GM13977 (cell line): ENCODE measurements around the gene SYNRG.

Experiments used
- DNase-seq: peaks from one replicate; pipeline ENCODE4 v3.0.0; 2012; ENCODE audit warnings: low spot score
- in situ Hi-C: fragments of 300-500 bp; cut with MboI; formaldehyde crosslinking; loops from one replicate; pipeline ENCODE4 v1.12.0; 2022; ENCODE audit warnings: low sequenced_read_pairs, low pct_unique_long_range_greater_than_20kb, mixed read lengths, inconsistent platforms; ENCODE audit not compliant: unreplicated experiment
- TF ChIP-seq, protein P1 (sequence below): IDR thresholded peaks from 2 replicates; pipeline ENCODE4 v1.5.1; 2012; ENCODE audit warnings: mild to moderate bottlenecking, control low read depth; ENCODE audit not compliant: insufficient read depth; ENCODE audit errors: extremely low read depth, missing control alignments

The SYNRG gene

DNA sequence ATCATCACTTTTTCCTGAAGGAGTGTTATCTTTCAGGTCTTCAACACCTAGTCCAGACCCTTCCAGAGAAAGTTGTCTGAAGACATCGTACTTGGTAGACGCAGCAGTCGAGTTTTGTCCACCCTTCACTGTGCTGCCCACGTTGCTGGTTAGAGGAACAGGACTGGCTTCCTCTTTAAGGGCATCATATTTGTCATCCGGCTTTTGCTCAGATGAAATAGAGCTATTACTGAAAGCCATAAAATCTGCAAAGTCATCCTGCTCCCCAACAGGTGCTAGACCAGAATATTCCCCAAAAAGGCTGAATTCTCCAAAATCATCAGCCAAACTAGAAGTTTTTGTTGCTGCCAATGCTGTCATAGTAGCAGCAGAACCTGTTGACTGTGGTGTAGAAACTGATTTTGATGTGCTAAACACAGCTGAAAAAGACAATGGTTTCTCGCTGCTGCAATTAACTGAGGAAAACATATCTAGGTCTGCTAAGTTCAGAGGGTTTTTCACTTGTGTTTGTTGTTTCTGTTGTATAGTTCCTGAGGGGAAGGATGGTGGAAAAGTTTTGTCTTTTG lies 55.7 kb downstream of the SYNRG start:
- DNase-seq, result no peak
- in situ Hi-C loops, result no loop called here
- TF ChIP-seq, protein P1, sequence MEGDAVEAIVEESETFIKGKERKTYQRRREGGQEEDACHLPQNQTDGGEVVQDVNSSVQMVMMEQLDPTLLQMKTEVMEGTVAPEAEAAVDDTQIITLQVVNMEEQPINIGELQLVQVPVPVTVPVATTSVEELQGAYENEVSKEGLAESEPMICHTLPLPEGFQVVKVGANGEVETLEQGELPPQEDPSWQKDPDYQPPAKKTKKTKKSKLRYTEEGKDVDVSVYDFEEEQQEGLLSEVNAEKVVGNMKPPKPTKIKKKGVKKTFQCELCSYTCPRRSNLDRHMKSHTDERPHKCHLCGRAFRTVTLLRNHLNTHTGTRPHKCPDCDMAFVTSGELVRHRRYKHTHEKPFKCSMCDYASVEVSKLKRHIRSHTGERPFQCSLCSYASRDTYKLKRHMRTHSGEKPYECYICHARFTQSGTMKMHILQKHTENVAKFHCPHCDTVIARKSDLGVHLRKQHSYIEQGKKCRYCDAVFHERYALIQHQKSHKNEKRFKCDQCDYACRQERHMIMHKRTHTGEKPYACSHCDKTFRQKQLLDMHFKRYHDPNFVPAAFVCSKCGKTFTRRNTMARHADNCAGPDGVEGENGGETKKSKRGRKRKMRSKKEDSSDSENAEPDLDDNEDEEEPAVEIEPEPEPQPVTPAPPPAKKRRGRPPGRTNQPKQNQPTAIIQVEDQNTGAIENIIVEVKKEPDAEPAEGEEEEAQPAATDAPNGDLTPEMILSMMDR, result no peak

DNA sequence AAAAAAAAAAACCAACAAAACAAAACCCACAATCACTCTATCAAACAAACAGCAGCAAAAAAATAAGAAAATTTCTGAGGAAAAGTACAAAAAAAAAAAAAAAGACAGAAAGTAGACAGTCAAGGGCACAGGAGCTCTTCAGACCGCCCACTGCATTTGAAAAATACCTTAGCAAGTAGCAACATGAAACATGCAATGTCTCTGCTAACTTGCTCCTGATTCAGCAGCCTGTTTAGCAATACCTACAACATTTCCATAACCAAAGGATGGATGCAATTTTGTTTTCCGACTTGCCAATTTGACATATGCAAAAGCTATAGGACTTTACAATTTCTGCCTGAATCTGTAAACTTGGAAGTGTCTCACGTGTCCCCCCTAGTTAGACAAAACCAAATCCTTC lies 57.4 kb downstream of the SYNRG start:
- TF ChIP-seq, protein P1, result no peak
- no peak for DNase-seq
- in situ Hi-C loops, result no loop called here

DNA sequence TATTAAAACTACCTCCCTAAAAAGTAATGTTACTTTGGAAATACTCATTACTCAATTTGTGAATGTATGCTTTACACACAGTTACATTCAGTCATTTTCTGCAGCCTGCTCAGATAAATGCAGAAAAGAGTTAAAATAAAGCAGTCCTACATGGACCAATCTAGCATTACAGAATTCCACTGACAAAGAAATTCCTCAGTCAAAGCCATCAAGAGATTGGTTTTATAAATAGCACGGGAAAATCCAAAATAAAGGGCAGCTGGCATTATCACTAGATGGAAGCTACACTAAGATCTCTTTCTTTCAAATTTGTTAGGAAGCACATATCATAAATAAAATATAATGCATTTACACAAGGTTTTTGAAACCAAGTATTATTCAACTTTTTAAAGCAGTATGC lies 61.2 kb downstream of the SYNRG start:
- DNase-seq, result no peak
- TF ChIP-seq, protein P1, result no peak
- in situ Hi-C loops, result no loop called here

DNA sequence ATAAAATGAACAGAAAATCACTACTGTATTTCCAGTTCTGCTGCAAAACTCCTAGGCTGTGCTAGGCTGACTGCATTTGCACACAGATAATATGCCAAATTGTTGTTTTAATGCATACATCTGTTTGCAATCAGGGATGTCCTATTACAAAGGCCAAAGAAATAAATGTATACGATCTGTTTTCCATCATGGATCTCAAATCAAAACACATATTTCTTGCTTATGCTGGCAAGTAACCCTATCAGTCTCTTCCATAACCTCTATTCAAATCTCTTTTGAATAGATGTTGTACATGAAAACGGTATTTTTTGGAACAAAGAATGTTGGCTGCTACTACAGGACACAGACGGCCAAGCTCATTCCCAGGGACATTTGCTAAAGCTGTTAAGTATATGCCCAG lies 62.9 kb downstream of the SYNRG start:
- in situ Hi-C loops, result no loop called here
- TF ChIP-seq, protein P1, result no peak

DNA sequence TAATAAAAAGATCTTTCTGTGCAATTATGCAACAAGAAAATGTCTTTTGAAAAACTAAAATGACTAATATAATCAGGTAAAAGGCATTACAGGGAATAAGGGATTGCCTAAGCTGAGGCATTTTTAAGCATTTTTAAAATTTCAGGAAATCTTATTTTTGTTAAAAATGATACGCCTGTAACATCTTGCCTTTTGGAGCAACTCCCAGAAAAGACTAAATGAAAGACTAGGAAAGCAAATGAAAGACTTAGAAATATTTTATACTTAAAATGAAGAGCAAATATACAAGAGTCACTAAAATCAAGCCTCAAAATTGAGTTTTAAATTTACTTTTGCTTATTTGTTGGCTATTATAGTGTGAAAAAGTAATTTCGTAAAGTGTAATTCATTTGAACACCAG lies 63.7 kb downstream of the SYNRG start:
- in situ Hi-C loops, result no loop called here
- DNase-seq, result no peak
- TF ChIP-seq, protein P1, result no peak

More for the DNA sequence above, 62.9 kb downstream of the SYNRG start:
- no peak for DNase-seq

DNA sequence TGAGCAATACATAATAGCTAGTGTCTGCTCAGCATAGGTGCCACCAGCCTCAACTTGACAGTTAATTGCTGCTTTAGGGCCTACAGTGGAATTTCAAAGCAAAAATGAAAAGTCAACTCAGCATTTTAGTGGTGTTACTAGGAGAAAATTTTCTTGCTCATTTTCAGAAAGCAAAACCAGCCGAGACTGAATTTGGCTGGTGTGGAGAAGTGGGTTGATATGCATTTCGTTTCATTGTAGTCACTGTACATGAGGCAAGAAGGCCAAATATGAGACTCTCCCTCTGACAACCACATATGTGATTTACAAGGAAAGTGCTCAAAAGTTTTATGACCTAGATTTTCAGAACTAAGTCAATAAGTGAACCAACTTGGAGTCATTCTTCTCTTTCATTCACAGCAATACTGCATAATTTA lies 65.6 kb downstream of the SYNRG start:
- DNase-seq, result no peak
- in situ Hi-C loops, result no loop called here
- TF ChIP-seq, protein P1, result no peak
